Activated naive CD4-positive, alpha-beta T cell treated with anti-CD3 and anti-CD28 coated beads, Interleukin-2, amount 50 U/mL, for 72 hours (primary cell): ENCODE measurements around the gene KLHL29. TPM values are rescaled to one million over a fixed set of nuclear protein-coding genes. Genes with fewer than 3 reads are reported as not detected.
"Not testable (repeated sequence)": the region's sequence is repeated elsewhere in the genome, so short reads cannot be mapped to it uniquely, and the experiment has no call there.

Experiments
- ATAC-seq, 2 donors: fragments of 150-1000 bp; cut with Tn5 transposase; 2 replicates each; pipeline ENCODE4 v1.10.0; 2021; ENCODE audit warnings: mild to moderate bottlenecking in 2 of 2, moderate library complexity in 2 of 2
- DNase-seq, 2 donors: peaks; one replicate each; pipeline ENCODE4 v3.0.0; 2021 to 2022; ENCODE audit warnings: low spot score in 2 of 2
- H3K27ac Mint-ChIP-seq, 2 donors: one replicate each; pipeline ENCODE4 v1.8.0; 2022; ENCODE audit warnings: mild to moderate bottlenecking in 2 of 2, mixed read lengths in 2 of 2
- H3K36me3 Mint-ChIP-seq, 2 donors: one replicate each; pipeline ENCODE4 v1.8.0; 2022; ENCODE audit warnings: mixed read lengths in 2 of 2
- H3K9me3 Mint-ChIP-seq, 2 donors: one replicate each; pipeline ENCODE4 v1.8.0; 2022; ENCODE audit warnings: mixed read lengths in 2 of 2
- total RNA-seq, 2 donors: library from RNA; stranded (reverse); gene quantifications; one replicate each; pipeline ENCODE4 v1.2.3, GENCODE V29; 2022

KLHL29 gene
- total RNA-seq, 2 donors from 2014 or later: 1.2 to 4.7 TPM

DNA sequence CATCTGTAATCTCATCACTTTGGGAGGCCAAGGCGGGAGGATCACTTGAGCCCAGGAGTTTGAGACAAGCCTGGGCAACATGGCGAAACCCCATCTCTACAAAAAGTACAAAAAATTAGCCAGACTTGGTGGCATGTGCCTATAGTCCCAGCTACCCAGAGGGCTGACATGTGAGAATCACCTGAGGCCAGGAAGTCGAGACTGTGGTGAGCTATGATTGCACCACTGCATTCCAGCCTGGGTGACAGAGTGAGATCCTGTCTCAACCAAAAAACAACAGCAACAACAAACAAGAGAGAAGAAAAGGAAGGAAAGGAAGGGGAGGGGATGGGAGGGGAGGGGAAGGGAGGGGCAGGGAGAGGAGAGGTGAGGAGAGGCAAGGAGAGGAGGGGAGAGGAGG, 338.1 kb downstream of the KLHL29 start:
- peaks cover 20 to 21% of the 10 kb centered on the region in 2 donors for H3K9me3 Mint-ChIP-seq
- not testable (repeated sequence) for H3K27ac Mint-ChIP-seq, ATAC-seq, DNase-seq
- peaks cover 25 to 31% of the 10 kb centered on the region in 2 donors for H3K36me3 Mint-ChIP-seq

DNA sequence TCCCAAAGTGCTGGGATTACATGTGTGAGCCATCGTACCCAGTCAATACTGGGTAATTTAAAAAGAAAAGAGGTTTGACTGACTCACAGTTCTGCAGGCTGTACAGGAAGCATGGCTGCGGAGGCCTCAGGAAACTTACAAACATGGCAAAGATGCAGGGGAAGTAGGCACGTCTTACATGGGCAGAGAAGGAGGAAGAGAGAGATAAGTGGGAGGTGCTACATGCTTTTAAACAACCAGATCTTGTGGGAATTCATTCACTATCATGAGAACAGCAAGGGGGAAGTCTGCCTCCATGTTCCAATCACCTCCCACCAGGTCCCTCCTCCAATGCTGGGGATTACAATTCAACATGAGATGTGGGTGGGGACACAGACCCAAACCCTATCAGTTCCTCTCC, 349.4 kb downstream of the KLHL29 start:
- ATAC-seq (no peak), DNase-seq (no peak)
- H3K27ac Mint-ChIP-seq: no peak overlapping the region
- H3K36me3 Mint-ChIP-seq: peaks cover 9 to 31% of the 10 kb centered on the region in 2 donors
- peaks cover 0 to 6% of the 10 kb centered on the region in 2 donors for H3K9me3 Mint-ChIP-seq

DNA sequence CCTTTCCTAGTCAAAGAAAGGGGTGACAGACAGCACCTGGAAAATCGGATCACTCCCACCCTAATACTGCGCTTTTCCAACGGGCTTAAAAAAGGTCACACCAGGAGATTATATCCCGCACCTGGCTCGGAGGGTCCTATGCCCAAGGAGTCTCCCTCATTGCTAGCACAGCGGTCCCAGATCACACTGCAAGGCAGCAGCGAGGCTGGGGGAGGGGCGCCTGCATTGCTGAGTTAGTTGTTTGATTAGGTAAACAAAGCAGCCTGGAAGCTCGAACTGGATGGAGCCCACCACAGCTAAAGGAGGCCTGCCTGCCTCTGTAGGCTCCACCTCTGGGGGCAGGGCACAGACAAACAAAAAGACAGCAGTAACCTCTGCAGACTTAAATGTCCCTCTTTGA, 351.8 kb downstream of the KLHL29 start:
- H3K36me3 Mint-ChIP-seq: peaks cover 9 to 25% of the 10 kb centered on the region in 2 donors
- ATAC-seq, H3K27ac Mint-ChIP-seq, DNase-seq, H3K9me3 Mint-ChIP-seq: not testable (repeated sequence)

DNA sequence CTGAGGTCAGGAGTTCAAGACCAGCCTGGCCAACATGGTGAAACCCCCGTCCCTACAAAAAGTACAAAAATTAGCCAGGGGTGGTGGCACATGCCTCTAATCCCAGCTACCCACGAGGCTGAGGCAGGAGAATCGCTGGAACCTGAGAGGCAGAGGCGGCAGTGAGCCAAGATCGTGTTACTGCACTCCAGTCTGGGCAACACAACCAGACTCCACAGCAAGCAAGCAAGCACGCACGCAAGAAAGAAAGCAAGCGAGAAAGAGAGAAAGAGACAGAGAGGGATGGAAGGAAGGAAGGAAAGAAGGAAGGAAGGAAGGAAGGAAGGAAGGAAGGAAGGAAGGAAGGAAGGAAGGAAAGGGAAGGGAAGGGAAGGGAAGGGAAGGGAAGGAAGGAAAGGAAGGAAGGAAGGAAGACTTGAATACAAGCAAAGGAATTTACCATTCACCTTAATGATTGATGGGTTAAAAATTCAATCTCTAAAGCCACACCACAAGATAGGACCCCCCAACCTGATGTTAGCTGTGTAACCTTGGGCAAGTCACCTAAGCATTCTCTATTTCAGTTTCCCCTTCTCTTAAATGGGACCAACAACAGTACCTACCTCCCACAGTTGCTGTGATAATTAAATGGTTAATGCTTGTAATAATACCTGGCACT, 360.2 kb downstream of the KLHL29 start:
- Mint-ChIP-seq H3K36me3 (peaks cover 7 to 9% of the 10 kb centered on the region in 2 donors), H3K9me3 (no peaks in the 10 kb centered on the region), H3K27ac (no peak overlapping the region)
- DNase-seq (no peak), ATAC-seq (no peak)

DNA sequence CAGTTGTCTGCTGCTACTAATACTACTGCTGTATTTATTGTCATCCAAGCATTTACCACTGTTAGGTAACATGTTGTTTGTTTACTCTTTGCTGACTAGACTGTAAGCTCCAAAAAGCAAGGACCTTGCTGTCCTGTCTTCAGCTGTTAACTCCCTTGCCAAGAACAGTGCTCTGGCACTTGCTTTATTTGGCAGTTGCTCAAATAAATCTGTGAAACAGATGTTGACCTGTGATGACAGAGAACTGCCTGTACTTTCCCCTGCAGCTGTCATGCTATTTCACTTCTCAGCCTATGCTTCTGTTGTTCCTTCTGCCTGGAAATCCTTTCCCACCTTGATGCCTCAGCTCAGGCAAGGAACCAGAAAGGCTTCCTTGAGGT, 360.7 kb downstream of the KLHL29 start:
- H3K9me3 Mint-ChIP-seq: no peaks in the 10 kb centered on the region
- H3K36me3 Mint-ChIP-seq: peaks cover 7 to 9% of the 10 kb centered on the region in 2 donors
- DNase-seq (no peak), ATAC-seq (no peak)
- no peak overlapping the region for H3K27ac Mint-ChIP-seq

DNA sequence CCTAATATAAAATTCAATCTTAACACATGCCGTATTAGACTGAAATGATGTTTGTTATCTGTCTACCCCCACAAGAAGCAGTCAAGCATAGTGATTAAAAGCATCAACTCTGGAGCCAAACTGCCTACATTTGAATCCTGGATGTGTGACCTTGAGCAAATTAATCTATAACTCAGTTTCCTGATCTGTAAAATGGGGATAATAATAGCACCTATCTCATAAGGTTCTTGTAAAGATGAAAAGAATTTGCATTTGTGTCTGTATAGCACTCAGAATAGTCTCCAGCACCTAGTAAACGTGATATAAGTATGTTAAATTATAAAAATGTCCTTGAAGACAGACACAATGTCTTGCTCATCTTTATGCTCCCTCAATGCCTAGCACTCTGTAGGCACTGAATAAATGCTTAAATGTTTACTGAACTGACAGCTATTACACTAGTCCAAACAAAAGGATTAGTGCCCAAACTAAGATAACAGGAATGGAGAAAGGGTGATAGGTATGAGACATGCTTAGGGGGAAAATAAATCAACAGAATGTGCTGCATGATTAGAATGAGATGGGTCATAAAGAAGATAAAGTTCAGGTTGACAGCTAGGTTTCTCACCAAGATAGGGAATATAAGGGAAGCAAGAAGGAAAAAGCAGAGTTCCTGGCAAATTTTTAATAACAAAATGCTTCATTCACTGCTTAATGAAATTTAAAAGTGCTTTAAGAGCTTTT, 361.3 kb downstream of the KLHL29 start:
- ATAC-seq: no peak
- H3K27ac Mint-ChIP-seq: no peak overlapping the region
- H3K36me3 Mint-ChIP-seq: peaks cover 7 to 9% of the 10 kb centered on the region in 2 donors
- no peaks in the 10 kb centered on the region for H3K9me3 Mint-ChIP-seq
- no peak for DNase-seq

DNA sequence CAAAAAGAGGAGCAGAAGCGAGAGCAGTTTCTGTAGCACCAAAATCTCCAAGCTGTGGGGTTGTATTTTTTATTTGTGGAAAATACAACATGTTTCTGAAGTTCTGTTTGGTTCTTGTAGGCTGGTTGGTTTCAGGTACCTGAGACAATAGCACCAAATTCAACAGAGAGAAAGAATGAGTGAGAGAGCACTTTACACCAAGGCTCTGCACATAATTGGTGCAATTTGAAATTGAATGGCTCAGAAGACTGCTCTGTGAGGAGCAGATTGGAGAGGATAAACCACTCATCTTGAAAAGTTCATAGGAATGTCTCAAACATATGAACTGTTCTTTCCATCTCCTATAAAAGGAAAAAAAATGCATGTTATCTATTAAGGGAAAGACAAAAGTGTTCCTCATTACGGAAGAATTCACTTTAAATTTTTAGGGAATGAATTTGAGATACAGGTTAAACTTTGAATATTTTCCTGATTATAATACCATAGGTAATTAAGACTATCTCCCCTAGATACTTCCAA, 366.8 kb downstream of the KLHL29 start:
- DNase-seq (no peak), ATAC-seq (no peak)
- H3K27ac Mint-ChIP-seq: no peak overlapping the region
- H3K9me3 Mint-ChIP-seq: no peaks in the 10 kb centered on the region
- peaks cover 0 to 4% of the 10 kb centered on the region in 2 donors for H3K36me3 Mint-ChIP-seq

DNA sequence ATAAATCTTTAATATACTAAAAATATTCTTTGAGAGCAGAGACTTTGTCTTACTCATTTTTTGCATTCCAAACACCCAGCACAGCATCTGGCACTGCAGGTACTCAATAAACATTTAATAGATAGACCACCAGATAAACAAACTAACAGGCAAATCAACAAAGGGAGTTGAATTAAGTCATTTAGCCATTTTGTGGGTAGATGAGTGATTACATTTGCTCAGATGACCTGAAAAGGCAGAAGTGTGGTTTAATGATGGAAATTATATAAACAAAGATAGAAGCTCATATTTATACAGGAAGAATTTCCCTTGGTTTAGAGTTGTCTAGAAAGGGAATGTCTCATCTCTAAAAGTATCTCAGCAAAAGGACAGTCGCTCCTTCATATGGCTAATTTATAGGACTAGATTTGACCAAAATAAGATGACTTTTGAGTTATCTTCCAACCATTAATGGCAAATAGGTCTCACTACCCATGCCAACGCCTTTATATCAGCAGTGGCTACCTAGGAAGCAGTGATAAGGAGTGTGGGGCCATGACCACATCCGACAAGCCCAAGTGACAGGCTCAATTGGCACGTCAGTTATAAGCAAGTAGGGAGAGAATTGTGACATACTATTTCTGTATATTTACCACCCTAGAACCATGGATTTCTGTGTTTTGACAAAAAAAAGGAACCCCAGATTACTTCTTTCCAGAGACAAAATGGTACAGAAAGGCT, 368.5 kb downstream of the KLHL29 start:
- ATAC-seq: no peak
- H3K9me3 Mint-ChIP-seq: no peaks in the 10 kb centered on the region

DNA sequence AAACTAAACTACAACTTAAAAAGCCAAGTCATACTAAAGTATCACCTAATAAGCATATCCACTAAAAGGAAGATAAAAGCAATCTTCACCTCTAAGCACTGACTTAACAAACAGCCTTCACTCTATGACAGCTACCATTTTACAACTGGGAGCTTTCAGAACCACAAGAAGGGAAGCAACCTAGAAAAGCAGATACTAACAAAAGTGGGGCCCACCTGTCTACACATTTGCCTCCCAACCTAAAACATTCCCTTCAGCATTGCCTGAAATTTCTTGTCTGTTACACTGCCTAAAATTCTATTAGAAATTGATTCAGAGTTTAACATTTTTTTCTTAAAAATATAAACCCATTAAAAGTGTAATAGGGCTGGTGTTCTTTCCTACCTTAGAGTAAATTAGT, 370.0 kb downstream of the KLHL29 start:
- Mint-ChIP-seq H3K27ac (no peak overlapping the region), H3K9me3 (no peaks in the 10 kb centered on the region), H3K36me3 (peaks cover 9 to 12% of the 10 kb centered on the region in 2 donors)
- ATAC-seq (no peak), DNase-seq (no peak)

More for the DNA sequence above, 368.5 kb downstream of the KLHL29 start:
- Mint-ChIP-seq H3K27ac (no peak overlapping the region), H3K36me3 (peaks cover 9 to 12% of the 10 kb centered on the region in 2 donors)
- no peak for DNase-seq

DNA sequence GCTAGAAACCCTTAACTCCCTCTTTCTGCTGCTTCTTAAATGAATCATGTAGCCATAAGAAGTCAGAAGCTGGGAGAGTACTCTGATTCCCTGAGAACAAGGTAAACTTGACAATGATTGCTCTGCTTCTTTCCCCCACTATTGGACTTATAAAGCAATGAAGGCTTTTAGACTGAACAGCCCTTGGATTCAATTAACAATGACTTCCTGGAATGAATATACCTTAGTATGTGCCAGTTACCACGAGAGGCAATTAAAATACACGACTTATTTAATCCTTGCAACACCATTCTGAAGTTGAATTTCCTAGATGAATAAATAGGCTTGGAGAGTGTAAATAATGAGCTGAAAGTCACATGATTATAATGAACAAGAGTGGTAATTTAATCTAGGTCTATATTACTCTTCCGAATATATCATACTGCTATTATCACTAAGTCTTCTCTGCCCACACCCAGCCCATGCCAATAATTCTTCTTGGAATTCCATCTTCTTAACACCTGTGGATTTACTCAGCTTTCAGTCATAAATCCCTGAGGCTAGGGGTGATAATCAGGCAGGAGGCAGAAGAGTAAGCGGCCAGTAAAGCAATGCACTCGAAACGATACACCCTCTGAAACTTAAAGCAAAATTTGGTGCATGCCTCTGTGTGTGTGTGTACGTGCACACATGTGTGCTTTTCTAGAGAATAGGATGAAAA, 371.8 kb downstream of the KLHL29 start:
- DNase-seq (no peak), ATAC-seq (no peak)
- H3K36me3 Mint-ChIP-seq: peaks cover 9 to 12% of the 10 kb centered on the region in 2 donors
- H3K27ac Mint-ChIP-seq: peak overlapping the region in 1 of 2 donors; percentile 14
- H3K9me3 Mint-ChIP-seq: no peaks in the 10 kb centered on the region

DNA sequence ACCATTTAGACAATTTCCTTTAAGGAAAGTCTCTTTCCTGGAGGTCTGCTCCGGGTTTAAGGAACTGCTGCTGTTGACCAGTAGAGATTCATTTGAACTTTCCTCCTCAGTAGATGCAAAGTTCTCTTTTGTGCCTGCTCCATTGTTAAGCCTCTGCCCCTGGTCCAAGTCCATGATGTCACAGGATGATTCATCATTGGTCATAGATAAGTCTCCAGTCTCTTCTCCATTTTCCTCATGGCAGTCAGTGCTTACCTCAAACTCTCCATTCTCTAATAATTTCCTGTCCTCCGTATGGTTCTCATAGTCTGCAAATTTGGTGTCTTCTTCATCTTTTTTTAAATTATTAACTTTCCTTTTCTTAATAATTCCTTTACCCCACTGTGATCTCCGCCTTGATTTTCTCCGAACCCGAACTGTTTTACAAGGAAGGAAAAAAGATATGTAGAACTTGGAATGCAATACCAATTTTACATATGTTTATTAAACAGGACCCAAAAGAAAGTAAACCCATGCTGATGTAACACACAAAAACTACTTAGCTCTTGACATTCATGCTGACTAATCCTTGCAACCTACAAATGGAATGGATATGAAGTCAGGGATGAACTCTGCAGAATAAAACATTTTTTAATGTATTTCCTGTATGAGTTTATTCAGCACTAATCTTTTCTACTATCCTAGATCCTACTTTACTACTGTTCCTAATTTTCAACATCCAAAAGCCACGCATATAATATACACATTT, 372.9 kb downstream of the KLHL29 start:
- Mint-ChIP-seq H3K36me3 (peaks cover 9 to 12% of the 10 kb centered on the region in 2 donors), H3K27ac (peak overlapping the region in 1 of 2 donors; percentile 14), H3K9me3 (no peaks in the 10 kb centered on the region)
- ATAC-seq (peak in 1 of 2 donors; percentile 28), DNase-seq (no peak)
